GM23248 (cell line): ENCODE results near the gene ITFG1.

Experiments
- EZH2 ChIP-seq: fragments of 200-600 bp; sonication (generic); IDR thresholded peaks from 2 replicates; pipeline ENCODE4 v1.6.1; 2018; ENCODE audit warnings: antibody characterized with exemption, mild to moderate bottlenecking; ENCODE audit not compliant: insufficient read depth, poor library complexity, severe bottlenecking
- EZH2phosphoT487 ChIP-seq: fragments of 200-600 bp; sonication (generic); IDR thresholded peaks from 2 replicates; pipeline ENCODE4 v1.6.1; 2018; ENCODE audit warnings: antibody characterized with exemption, moderate library complexity, mild to moderate bottlenecking, low read depth; ENCODE audit not compliant: insufficient read depth

- no peak for TF ChIP-seq EZH2
- TF ChIP-seq EZH2phosphoT487: no peak
These were observed 14.4 kb downstream of the ITFG1 start for GRCh38 chr16:47446431-47446830.
